ENCODE measurements around the gene TM2D3.

- TF ChIP-seq CTCF (IDR thresholded peaks at IDR 0.05; ENCODE audit: low read depth, low read length, missing input control) (no peak), MAX (IDR thresholded peaks at IDR 0.05) (no peak), REST (IDR thresholded peaks at IDR 0.05) (no peak), ZBTB33 (IDR thresholded peaks at IDR 0.05) (no peak), GABPA (IDR thresholded peaks at IDR 0.05 in 1 of 2, conservative IDR thresholded peaks at IDR 0.05 in 1 of 2) (no peak), SP1 (IDR thresholded peaks at IDR 0.05) (no peak), YY1 (IDR thresholded peaks at IDR 0.05) (no peak), RAD21 (IDR thresholded peaks at IDR 0.05) (no peak), ATF3 (IDR thresholded peaks at IDR 0.05) (no peak), EGR1 (IDR thresholded peaks at IDR 0.05; ENCODE audit: low read depth in 2 of 2) (no peak), HNF4G (IDR thresholded peaks at IDR 0.05) (no peak), FOXA1 (IDR thresholded peaks at IDR 0.05) (no peak), NR2F2 (IDR thresholded peaks at IDR 0.05) (no peak), TAF1 (conservative IDR thresholded peaks at IDR 0.05) (no peak)
These were observed 14.3 kb downstream of the TM2D3 start for GRCh38 chr15:101637919-101638318.
